Adrenal gland (tissue), 5 donors: ENCODE measurements around the gene ARID5A.

Source experiments
- POLR2A ChIP-seq, 2 donors: fragments of 450-650 bp; IDR thresholded peaks; one replicate each; pipeline ENCODE4 v1.6.1; 2017; ENCODE audit warnings: antibody characterized with exemption in 2 of 2, mild to moderate bottlenecking in 2 of 2, moderate library complexity in 1 of 2
- TF ChIP-seq, protein P1 (sequence below), 6 experiments: fragments of 450-650 bp in 4 of 6; fragments of 200-600 bp in 2 of 6; sonication (generic) in 1 of 6; IDR thresholded peaks; 1 replicate in 5 of 6; 2 replicates in 1 of 6; pipeline versions ENCODE4 v1.5.1 to v1.8.0; 2016 to 2021; ENCODE audit warnings: antibody characterized with exemption in 6 of 6, mild to moderate bottlenecking in 2 of 6, moderate library complexity in 1 of 6
- donor health status: DM: no; HTN: no; CAD: no.

DNA sequence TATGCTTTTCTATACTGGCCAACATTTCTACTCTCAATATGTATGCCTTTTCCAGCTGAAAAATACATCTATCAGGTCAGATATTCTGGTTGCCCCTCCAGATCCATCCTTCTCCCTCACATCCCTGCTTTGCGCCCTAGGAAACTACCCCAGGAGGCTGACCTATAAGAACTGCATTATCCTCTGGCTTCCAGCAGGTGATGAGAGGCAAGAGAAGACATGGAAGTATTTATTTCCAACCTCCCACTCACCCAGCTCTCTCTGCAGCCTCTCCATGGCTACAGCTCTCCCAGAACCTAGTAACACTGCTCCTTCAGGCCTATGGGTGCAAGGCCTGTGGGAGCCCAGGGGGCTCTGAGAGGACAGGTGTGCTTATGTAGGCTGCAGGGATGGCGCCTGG is 42.9 kb downstream of the ARID5A start:
- TF ChIP-seq, protein P1, sequence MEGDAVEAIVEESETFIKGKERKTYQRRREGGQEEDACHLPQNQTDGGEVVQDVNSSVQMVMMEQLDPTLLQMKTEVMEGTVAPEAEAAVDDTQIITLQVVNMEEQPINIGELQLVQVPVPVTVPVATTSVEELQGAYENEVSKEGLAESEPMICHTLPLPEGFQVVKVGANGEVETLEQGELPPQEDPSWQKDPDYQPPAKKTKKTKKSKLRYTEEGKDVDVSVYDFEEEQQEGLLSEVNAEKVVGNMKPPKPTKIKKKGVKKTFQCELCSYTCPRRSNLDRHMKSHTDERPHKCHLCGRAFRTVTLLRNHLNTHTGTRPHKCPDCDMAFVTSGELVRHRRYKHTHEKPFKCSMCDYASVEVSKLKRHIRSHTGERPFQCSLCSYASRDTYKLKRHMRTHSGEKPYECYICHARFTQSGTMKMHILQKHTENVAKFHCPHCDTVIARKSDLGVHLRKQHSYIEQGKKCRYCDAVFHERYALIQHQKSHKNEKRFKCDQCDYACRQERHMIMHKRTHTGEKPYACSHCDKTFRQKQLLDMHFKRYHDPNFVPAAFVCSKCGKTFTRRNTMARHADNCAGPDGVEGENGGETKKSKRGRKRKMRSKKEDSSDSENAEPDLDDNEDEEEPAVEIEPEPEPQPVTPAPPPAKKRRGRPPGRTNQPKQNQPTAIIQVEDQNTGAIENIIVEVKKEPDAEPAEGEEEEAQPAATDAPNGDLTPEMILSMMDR (IDR thresholded peaks at IDR 0.05): no peak
- TF ChIP-seq POLR2A (IDR thresholded peaks at IDR 0.05): no peak
